GM19023 (cell line): ENCODE results near the gene SERINC2.

Experiments
- ATAC-seq: cut with Tn5 transposase; IDR thresholded peaks from one replicate; pipeline ENCODE4 v1.9.1; 2021; ENCODE audit warnings: mild to moderate bottlenecking, moderate library complexity; ENCODE audit not compliant: unreplicated experiment

The SERINC2 gene

GRCh38 chr1:31412205-31412604, 808 bp upstream of the SERINC2 start:
- ATAC-seq, result no peak

DNA sequence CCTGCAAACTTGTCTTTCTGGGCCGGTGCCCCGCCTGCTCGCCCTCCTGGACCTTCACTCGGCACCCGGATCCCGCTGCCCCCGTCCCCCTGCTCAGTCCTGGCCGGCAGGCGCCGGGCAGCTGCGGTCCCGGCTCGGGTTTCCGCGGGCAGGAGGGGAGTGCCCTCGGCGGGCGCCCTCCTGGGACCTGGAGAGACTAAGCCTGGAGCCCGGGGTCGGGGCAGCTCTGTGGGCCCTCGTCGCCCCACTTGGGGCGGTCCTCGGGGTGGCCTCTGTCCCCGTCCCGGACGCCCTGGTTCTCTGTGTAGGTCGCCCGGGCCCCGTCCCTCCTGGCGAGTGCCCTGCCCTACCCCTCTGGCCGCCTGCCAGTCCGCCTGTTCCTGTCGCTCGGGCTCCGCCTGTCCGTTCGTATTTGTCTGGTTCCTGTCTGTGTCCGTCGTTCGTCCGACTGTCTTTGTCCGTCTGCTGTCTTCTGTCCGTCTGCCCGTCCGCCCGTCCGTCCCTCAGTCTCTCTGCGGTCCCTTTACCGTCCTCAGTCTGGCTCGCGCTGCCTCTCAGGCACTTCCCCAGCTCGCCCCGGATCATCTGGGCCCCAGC, 490 bp downstream of the SERINC2 start:
- no peak for ATAC-seq

DNA sequence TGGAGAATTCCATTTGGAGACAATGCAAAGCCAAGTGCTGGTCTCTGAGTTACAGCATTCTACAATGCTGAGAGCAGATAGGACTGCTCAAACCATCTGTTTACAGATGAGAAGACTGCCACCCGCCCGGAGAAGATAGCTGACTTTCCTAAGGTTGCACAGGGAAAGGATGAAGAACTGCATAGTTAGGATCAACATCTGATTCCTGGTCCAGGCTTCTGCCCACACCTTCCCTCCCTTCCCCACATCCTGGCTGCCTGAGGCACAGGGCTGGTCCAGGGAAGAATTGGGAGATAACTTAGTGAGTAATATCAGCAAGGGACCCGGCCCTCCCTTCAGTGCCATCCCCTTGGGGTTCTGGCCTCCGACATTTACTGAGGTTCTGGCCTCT, 2.0 kb downstream of the SERINC2 start:
- ATAC-seq, result no peak

- no peak for ATAC-seq
Observed at GRCh38 chr1:31415658-31416057, 2.6 kb downstream of the SERINC2 start.

DNA sequence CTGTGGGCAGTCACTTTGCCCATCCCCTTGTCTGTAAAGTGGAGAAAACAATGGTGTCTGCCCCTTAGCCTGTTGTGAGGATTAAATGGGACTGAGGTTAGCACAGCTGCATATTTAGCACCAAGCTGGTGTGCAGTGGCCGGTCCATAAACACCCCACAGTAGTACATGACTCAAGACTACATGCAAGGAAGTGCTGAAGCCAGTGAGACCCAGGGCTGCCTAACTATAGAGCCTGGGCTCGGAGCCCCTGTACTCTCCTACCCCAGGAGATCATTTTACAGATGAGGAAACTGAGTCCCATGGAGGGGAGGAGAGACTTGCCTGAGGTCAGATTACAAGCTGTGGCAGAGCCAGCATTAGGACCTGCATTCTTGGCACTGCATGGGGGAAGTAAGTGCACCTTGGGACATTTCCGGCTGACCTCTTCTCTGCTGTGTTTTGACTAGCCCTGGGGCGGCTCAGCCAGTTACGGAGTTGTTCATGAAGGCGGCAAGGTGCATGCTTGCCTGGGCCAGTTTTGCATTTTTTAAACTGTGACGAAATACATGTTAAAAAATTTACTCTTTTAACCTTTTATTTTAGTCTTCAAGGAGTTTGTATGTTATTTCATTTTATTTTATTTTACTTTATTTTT, 3.2 kb downstream of the SERINC2 start:
- ATAC-seq, result no peak

GRCh38 chr1:31417148-31417547, 4.1 kb downstream of the SERINC2 start:
- no peak for ATAC-seq

DNA sequence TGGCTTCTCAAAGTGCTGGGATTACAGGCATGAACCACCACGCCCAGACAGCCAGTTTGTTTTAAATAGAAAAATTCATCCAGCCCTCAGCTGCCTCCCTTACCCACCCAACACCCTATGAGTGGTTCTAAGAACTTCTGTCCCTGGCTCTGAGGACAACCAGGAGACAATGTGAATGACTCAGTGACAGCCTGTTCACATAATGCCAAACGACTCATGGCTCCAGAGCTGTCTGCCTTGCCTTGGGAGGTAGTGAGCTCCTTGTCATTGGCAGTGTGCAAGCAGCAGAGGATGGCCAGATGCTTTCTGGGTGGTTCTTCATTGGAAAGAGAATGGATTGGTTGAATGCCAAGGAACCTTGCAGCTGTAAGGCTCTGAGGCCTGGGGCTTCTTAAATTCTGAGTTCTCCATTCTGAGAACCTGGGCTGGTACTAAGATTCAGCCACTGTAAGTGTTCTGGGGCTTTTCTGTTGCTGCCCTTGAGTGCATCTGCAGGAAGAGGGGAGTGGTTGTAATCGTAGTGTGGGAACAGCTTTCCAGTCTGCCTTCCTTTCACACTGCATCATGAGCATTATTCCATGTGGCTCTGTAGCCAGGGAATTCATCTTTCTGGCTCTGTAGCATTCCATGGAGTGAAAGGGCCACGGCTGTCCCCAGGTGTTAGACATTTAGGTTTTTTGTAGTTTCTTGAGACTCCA, 5.8 kb downstream of the SERINC2 start:
- ATAC-seq, result no peak

- no peak for ATAC-seq
Observed at GRCh38 chr1:31420716-31421115, 7.7 kb downstream of the SERINC2 start.

DNA sequence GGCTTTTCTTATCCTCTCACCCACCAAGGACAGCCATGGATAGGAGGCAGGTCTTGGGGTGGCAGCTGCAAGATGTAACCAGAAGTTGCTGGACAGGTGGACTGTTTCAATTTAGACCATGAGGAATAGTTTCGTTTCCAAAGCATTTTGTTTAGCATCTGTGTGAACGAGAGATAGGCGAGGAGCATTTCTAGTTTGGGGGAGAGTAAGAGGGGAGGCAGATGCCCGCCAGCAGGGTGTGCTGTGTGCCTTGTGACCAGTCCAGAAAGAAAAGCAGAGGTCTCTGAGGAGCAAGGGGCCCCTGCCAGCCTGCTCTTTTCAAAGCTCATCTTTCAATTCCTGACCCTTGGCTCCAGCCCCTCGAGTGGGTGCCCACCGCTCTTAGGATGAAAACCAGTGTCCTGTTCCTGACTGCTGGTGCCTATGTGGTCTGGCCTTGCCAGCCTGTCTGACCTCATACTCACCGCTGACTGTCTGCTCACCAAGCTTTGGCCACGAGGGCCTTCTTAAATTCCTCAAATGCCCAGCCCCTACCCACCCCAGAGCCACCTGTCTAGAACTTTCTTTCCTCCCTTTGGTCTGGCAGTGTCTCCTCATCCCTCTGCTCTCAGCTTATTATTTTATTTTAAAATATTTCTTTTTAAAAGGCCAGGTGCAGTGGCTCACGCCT, 8.5 kb downstream of the SERINC2 start:
- ATAC-seq, result no peak

GRCh38 chr1:31422505-31423319, 9.7 kb downstream of the SERINC2 start:
- ATAC-seq, result no peak

GRCh38 chr1:31423418-31423947, 10.5 kb downstream of the SERINC2 start:
- peak; percentile 86 for ATAC-seq

GRCh38 chr1:31424568-31424967, 11.6 kb downstream of the SERINC2 start:
- no peak for ATAC-seq

- no peak for ATAC-seq
Observed at GRCh38 chr1:31425301-31426081, 12.5 kb downstream of the SERINC2 start.

GRCh38 chr1:31426249-31426922, 13.4 kb downstream of the SERINC2 start:
- ATAC-seq, result no peak

- no peak for ATAC-seq
Observed at GRCh38 chr1:31427322-31427721, 14.3 kb downstream of the SERINC2 start.

GRCh38 chr1:31428436-31429221, 15.6 kb downstream of the SERINC2 start:
- no peak for ATAC-seq

DNA sequence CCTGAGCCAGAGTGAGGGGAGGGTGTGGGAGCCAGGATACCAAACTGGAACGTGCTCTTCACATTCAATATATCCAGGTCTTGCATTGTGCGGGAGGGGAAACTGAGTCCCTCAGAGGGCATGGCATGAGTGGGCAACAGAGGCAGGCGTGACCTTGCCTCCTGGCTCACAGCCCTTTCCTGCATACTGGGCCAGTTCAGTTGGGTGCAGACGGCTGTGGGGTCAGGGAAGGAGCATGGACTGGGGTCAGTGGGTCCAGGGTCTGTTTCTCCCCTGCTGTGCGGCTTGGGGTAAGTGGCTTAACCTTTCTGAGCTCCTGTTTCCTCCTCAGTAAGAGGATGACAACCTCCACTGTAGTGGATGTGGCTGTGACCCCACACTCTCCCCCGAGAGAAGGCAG, 16.6 kb downstream of the SERINC2 start:
- ATAC-seq, result no peak
